HepG2 (cell line): ENCODE measurements around the gene SPNS3. TPM values are rescaled to one million over a fixed set of nuclear protein-coding genes. Genes with fewer than 3 reads are reported as not detected.

Experiments used
- ATAC-seq: fragments of 200-7000 bp; cut with Tn5 transposase; 3 replicates; pipeline ENCODE4 v1.9.1; 2020; ENCODE audit warnings: mild to moderate bottlenecking, moderate library complexity
- BruUV-seq: library from RNA; stranded (reverse); fragments of 400-500 nt; replicated peaks from 2 replicates; lab custom pipeline; 2021; lab: Mats Ljungman, UMichigan
- CTCF ChIA-PET: fragments of 300-600 bp; formaldehyde crosslinking; extraction: SDS; loops from one replicate; lab custom pipeline; 2021; ENCODE audit warnings: low total read pairs, inconsistent platforms, low intra/inter-chr PET ratio; lab: Yijun Ruan, JAX
- POLR2A ChIA-PET: fragments of 350-600 bp; sonication (Branson Sonifier 250); formaldehyde crosslinking; loops from one replicate; lab custom pipeline; 2020; ENCODE audit warnings: antibody characterized with exemption, inconsistent platforms; lab: Yijun Ruan, JAX
- DNase-seq: peaks from one replicate; pipeline ENCODE4 v3.0.0-alpha.2; 2015; ENCODE audit warnings: low spot score
- FAIRE-seq: peaks from 3 replicates; lab custom pipeline; 2011; peaks lifted over from hg19 to GRCh38; lab: Jason Lieb, UNC
- H2AFZ ChIP-seq: one replicate; pipeline ENCODE4 v1.6.1; 2011; ENCODE audit warnings: low read length, inconsistent platforms
- H3K27ac ChIP-seq: fragments of 300-600 bp; 3 replicates; pipeline ENCODE4 v1.8.0; 2011; ENCODE audit warnings: mixed run types, mild to moderate bottlenecking, mixed read lengths, low read length, inconsistent platforms; ENCODE audit not compliant: insufficient read depth; ENCODE audit errors: extremely low read length
- H3K27me3 ChIP-seq, 2 experiments: fragments of 200-600 bp in 1 of 2; 2 replicates in 1 of 2; 3 replicates in 1 of 2; pipeline versions ENCODE4 v1.6.0 to v1.8.0; 2011; ENCODE audit warnings: low read length in 2 of 2, mild to moderate bottlenecking in 2 of 2, moderate library complexity in 2 of 2, inconsistent platforms in 1 of 2; ENCODE audit not compliant: insufficient read depth in 2 of 2, control insufficient read depth in 1 of 2
- H3K36me3 ChIP-seq, 2 experiments: fragments of 200-600 bp in 1 of 2; replicated peaks in 1 of 2; 2 replicates in 1 of 2; 3 replicates in 1 of 2; pipeline versions ENCODE4 v1.5.1 to v1.8.0; 2011; ENCODE audit warnings: low read length in 2 of 2, inconsistent platforms in 1 of 2; ENCODE audit not compliant: insufficient read depth in 2 of 2, control insufficient read depth in 1 of 2
- H3K4me1 ChIP-seq: 2 replicates; pipeline ENCODE4 v1.5.1; 2012; ENCODE audit warnings: low read length, inconsistent platforms; ENCODE audit not compliant: insufficient read depth
- H3K4me2 ChIP-seq: 2 replicates; pipeline ENCODE4 v1.6.0; 2011; ENCODE audit warnings: low read depth, low read length, inconsistent platforms
- H3K4me3 ChIP-seq, 3 experiments: fragments of 200-600 bp in 1 of 3; sonication (generic), shearing (Covaris generic) in 1 of 3; replicated peaks in 1 of 3; 2 replicates each; pipeline ENCODE4 v1.5.1; 2011 to 2016; ENCODE audit warnings: low read length in 3 of 3, inconsistent platforms in 2 of 3, low read depth in 2 of 3, mild to moderate bottlenecking in 2 of 3, control low read depth in 1 of 3, mixed read lengths in 1 of 3; ENCODE audit not compliant: insufficient read depth in 1 of 3
- H3K79me2 ChIP-seq: one replicate; pipeline ENCODE4 v1.6.1; 2011; ENCODE audit warnings: low read length, inconsistent platforms; ENCODE audit not compliant: insufficient read depth
- H3K9ac ChIP-seq: 2 replicates; pipeline ENCODE4 v1.6.0; 2011; ENCODE audit warnings: mild to moderate bottlenecking, low read depth, low read length, inconsistent platforms; ENCODE audit not compliant: insufficient read depth
- H3K9me3 ChIP-seq: 2 replicates; pipeline ENCODE4 v1.5.1; 2012; ENCODE audit warnings: mild to moderate bottlenecking, low read length
- H4K20me1 ChIP-seq: 2 replicates; pipeline ENCODE4 v1.6.0; 2011; ENCODE audit warnings: inconsistent platforms, mild to moderate bottlenecking, low read length, moderate library complexity; ENCODE audit not compliant: insufficient read depth
- AGO2 ChIP-seq: fragments of 200-400 bp; formaldehyde crosslinking; optimal IDR thresholded peaks from 2 replicates; pipeline ENCODE3; 2017; ENCODE audit warnings: mild to moderate bottlenecking, low read depth, low read length, moderate library complexity
- DRAP1 ChIP-seq: IDR thresholded peaks from 2 replicates; pipeline ENCODE4 v1.6.1; 2016; ENCODE audit warnings: missing genetic modification reagents, missing compliant biosample characterization
- EHMT2 ChIP-seq: fragments of 200-600 bp; sonication (generic); IDR thresholded peaks from 2 replicates; pipeline ENCODE4 v1.7.0; 2017; ENCODE audit warnings: antibody characterized with exemption, low read depth, low read length, borderline replicate concordance
- MTA1 ChIP-seq: sonication (generic); formaldehyde crosslinking; IDR thresholded peaks from 2 replicates; pipeline ENCODE4 v1.4.0; 2020; ENCODE audit warnings: missing genetic modification reagents, mild to moderate bottlenecking, borderline replicate concordance
- PAXIP1 ChIP-seq: sonication (generic); formaldehyde crosslinking; conservative IDR thresholded peaks from 2 replicates; pipeline ENCODE4 v1.4.0; 2020; ENCODE audit warnings: mild to moderate bottlenecking, missing genetic modification reagents, moderate library complexity
- REPIN1 ChIP-seq: sonication (generic); formaldehyde crosslinking; IDR thresholded peaks from 2 replicates; pipeline ENCODE4 v1.8.0; 2022; ENCODE audit warnings: missing genetic modification reagents, low read depth, mild to moderate bottlenecking, borderline replicate concordance
- SAP130 ChIP-seq: IDR thresholded peaks from 2 replicates; pipeline ENCODE4 v1.6.1; 2016; ENCODE audit warnings: low read depth
- SCMH1 ChIP-seq: sonication (generic); formaldehyde crosslinking; IDR thresholded peaks from 2 replicates; pipeline ENCODE4 v1.9.0; 2021; ENCODE audit warnings: missing genetic modification reagents, mild to moderate bottlenecking, borderline replicate concordance
- ZFX ChIP-seq: sonication (generic); formaldehyde crosslinking; IDR thresholded peaks from 2 replicates; pipeline ENCODE4 v1.4.0; 2020; ENCODE audit warnings: mild to moderate bottlenecking, low read depth, missing genetic modification reagents, moderate library complexity
- ZSCAN25 ChIP-seq: sonication (generic); formaldehyde crosslinking; IDR thresholded peaks from 2 replicates; pipeline ENCODE4 v1.8.0; 2022; ENCODE audit warnings: mild to moderate bottlenecking, missing genetic modification reagents
- WGBS: methylation state at CpG from one replicate; pipeline ENCODE4 v1.1.6; 2017; ENCODE audit warnings: low lambda C conversion rate; 5-methylcytosine and 5-hydroxymethylcytosine counted together
- in situ Hi-C: cut with HindIII; loops from 2 replicates; pipeline ENCODE4 v1.10.0; 2017; ENCODE audit warnings: low pct_unique_long_range_greater_than_20kb; ENCODE audit not compliant: extremely low pct_ligation_motif_present
- intact Hi-C: fragments of 100-400 bp; cut with micrococcal nuclease; formaldehyde crosslinking; loops from one replicate; pipeline ENCODE4 v1.10.0; 2022; ENCODE audit not compliant: unreplicated experiment
- polyA plus RNA-seq, 8 experiments: library from polyadenylated mRNA; depleted of rRNA in 3 of 8; stranded (reverse) in 7 of 8; unstranded in 1 of 8; fragments of >200 nt; fragmentation: Illumina TruSeq in 4 of 8; extraction: Trizol in 4 of 8; gene quantifications; 2 replicates each; pipeline versions ENCODE4 v1.2.1 to v1.2.3, GENCODE V29; 2011 to 2016; ENCODE audit warnings: low read depth in 4 of 8, missing spikeins in 1 of 8, mixed read lengths in 1 of 8; ENCODE audit not compliant: insufficient read depth in 1 of 8
- total RNA-seq, 5 experiments: library from RNA; depleted of rRNA; stranded (reverse); fragments of >200 nt; fragmentation: Illumina TruSeq; extraction: Trizol; gene quantifications; 2 replicates each; pipeline ENCODE4 v1.2.3, GENCODE V29; 2016; ENCODE audit warnings: low read depth in 1 of 5
- TF ChIP-seq, protein P1 (sequence below): sonication (generic); formaldehyde crosslinking; conservative IDR thresholded peaks from 2 replicates; pipeline ENCODE4 v1.4.0; 2020; ENCODE audit warnings: missing genetic modification reagents
- TF ChIP-seq, protein P2 (sequence below): sonication (generic); formaldehyde crosslinking; IDR thresholded peaks from 2 replicates; pipeline ENCODE4 v1.4.0; 2020; ENCODE audit warnings: missing genetic modification reagents, borderline replicate concordance

SPNS3 gene
- total and polyA plus RNA-seq, 2 of the 13 experiments (the other 11 are each of a cell fraction or from before 2014, with no cell fraction given) = not detected

DNA sequence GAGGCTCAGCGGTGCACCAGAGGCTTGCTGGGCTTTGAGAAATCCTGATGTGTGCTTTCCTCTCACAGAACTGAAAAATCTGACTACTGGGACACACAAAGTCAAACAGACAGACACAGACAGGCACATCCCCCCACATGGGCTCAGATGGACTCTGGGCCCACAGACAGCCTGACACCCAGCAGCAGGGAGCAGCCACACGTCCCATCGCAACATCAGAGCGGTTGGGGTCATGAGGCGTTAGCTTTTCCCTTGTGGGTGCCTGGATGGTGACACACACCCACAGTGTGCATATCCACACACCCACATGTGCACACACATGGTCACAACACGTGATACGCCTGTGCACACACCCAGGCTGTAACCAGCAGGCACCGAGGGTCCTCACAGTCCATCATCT is 6.3 kb downstream of the SPNS3 start:
- Histone ChIP-seq H3K9me3 (no peaks in the 10 kb centered on the region), H3K9ac (no peak overlapping the region), H3K27ac (no peak overlapping the region), H4K20me1 (no peaks in the 10 kb centered on the region), H3K79me2 (no peaks in the 10 kb centered on the region), H3K27me3 (peaks cover 2 to 14% of the 10 kb centered on the region in 2 experiments; a peak in 3 of 5 replicates), H3K4me3 (peak overlapping the region in 2 of 3 experiments; percentile 29 to 61; a peak in 4 of 6 replicates), H3K36me3 (no peaks in the 10 kb centered on the region), H2AFZ (no peak overlapping the region), H3K4me1 (peaks cover 32% of the 10 kb centered on the region), H3K4me2 (peak overlapping the region; percentile 70)
- peak; percentile 38 for DNase-seq
- CTCF ChIA-PET = no interaction called here
- peak; percentile 81 for ATAC-seq
- peak; percentile 68 for FAIRE-seq
- intact Hi-C loops = no loop called here
- in situ Hi-C loops = no loop called here
- POLR2A ChIA-PET = no interaction called here
- 0% methylated on average over 3 of the region's 8 CpGs for WGBS
- no TSS peak for BruUV-seq
- TF ChIP-seq, protein P1, sequence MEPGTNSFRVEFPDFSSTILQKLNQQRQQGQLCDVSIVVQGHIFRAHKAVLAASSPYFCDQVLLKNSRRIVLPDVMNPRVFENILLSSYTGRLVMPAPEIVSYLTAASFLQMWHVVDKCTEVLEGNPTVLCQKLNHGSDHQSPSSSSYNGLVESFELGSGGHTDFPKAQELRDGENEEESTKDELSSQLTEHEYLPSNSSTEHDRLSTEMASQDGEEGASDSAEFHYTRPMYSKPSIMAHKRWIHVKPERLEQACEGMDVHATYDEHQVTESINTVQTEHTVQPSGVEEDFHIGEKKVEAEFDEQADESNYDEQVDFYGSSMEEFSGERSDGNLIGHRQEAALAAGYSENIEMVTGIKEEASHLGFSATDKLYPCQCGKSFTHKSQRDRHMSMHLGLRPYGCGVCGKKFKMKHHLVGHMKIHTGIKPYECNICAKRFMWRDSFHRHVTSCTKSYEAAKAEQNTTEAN (CRISPR knock-in tag) = peak; percentile 56; the same call in 1 of the 2 replicates
- TF ChIP-seq REPIN1 (CRISPR knock-in tag) (no peak), EHMT2 (no peak), SAP130 (CRISPR knock-in tag) (peak; percentile 31; the same call in 1 of the 2 replicates), ZFX (CRISPR knock-in tag) (peak; percentile 32; the same call in 1 of the 2 replicates), AGO2 (no peak), MTA1 (0 out of 2 replicates have a peak, but pooled peaks have one; percentile 43), SCMH1 (CRISPR knock-in tag) (no peak), ZSCAN25 (CRISPR knock-in tag) (peak; percentile 78), PAXIP1 (peak; percentile 48; the same call in 1 of the 2 replicates), DRAP1 (no peak)
- TF ChIP-seq, protein P2, sequence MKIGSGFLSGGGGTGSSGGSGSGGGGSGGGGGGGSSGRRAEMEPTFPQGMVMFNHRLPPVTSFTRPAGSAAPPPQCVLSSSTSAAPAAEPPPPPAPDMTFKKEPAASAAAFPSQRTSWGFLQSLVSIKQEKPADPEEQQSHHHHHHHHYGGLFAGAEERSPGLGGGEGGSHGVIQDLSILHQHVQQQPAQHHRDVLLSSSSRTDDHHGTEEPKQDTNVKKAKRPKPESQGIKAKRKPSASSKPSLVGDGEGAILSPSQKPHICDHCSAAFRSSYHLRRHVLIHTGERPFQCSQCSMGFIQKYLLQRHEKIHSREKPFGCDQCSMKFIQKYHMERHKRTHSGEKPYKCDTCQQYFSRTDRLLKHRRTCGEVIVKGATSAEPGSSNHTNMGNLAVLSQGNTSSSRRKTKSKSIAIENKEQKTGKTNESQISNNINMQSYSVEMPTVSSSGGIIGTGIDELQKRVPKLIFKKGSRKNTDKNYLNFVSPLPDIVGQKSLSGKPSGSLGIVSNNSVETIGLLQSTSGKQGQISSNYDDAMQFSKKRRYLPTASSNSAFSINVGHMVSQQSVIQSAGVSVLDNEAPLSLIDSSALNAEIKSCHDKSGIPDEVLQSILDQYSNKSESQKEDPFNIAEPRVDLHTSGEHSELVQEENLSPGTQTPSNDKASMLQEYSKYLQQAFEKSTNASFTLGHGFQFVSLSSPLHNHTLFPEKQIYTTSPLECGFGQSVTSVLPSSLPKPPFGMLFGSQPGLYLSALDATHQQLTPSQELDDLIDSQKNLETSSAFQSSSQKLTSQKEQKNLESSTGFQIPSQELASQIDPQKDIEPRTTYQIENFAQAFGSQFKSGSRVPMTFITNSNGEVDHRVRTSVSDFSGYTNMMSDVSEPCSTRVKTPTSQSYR (CRISPR knock-in tag) = peak; percentile 83
